ENCODE results near the gene ITIH1.

ITIH1 gene

DNA sequence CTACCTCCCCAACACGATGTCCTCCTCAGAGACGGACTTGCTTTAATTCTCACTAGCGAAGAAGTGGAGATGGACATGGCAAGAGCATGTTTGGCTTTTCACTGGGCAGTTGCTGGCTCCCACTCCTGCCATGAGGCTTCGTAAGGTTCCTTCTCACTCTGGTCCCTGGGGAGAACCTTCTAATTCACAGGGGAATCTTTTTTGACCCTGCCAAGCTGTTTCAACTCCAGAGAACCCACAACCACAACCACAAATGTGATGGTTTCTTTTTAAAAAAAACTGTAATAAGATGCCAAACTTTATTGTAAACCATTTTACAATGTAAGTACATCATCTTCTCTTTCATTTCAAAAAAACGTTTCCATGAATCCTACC, 59.1 kb downstream of the ITIH1 start:
- no peak for DNase-seq (ENCODE audit: low read depth in 2 of 3, low spot score in 2 of 3)

DNA sequence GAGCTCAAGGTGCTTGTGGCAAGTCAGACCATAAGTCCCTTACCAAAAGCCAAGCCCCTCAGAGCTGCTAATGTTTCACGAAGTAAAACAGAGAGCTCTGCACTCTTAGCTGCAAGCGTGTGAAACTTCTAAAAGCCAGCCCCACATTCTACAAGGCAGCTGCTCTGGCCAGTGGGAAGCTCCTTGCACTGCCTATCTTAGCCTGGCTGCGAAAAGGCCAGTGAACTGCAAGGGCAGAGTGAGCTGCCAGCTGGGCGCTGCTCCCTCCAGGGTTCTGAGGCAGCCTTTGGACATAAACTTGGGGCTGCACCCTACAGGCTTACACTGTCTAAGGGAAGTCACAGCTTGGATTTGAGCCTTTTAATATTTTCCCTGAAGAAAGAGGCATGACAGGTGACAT, 59.6 kb downstream of the ITIH1 start:
- DNase-seq (ENCODE audit: low read depth in 2 of 3, low spot score in 2 of 3) = no peak

DNA sequence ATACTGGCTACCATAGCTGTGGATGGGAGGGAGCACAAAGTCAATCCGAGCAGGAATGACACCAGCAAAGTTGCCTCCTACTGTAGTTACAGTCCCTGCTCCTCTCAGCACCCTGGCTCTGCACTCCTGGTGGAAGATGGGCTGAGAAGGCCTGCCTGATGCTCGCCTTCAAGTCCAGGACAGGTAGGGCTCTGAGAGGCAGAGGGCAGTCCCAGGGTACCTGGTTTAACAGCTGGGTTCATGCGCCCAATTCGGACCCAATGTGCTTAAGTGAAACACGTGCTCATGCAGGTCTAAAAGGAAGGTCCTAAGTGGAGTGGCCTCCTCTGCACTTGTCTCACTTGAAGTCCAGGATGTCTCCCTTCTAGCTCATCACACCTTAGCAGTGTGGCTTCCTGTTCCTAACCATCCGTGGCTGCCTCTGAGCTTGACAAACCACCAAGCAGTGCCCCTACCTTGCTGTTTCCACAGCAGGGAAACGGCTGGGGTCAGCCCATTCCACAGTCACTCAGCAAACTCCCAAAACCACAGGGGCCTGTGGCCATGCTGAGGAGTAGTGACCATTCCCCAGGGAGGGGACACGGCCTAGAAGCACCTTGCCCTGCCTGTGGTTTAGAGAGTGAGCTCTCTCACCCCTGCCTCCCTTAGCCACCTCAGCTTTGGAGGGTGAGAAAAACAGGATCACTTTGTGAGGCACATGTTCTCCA, 61.3 kb downstream of the ITIH1 start:
- DNase-seq (ENCODE audit: low read depth in 2 of 3, low spot score in 2 of 3) = no peak

DNA sequence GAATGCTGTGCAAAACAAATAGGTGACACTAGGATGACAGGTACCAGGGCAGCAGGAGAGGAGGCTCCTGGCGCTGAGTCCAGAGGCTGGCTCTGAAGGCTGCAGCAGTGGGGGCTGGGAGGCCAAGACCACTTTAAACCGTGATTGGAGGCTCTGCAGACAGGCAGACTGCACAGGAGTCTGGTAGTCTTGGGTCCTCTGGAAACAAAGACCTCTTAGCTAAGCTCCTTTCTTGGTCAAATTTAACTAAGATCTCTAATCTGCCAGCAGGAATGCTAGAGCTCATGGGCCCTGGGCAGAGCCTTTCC, 61.8 kb downstream of the ITIH1 start:
- no peak for DNase-seq (ENCODE audit: low read depth in 2 of 3, low spot score in 2 of 3)

DNA sequence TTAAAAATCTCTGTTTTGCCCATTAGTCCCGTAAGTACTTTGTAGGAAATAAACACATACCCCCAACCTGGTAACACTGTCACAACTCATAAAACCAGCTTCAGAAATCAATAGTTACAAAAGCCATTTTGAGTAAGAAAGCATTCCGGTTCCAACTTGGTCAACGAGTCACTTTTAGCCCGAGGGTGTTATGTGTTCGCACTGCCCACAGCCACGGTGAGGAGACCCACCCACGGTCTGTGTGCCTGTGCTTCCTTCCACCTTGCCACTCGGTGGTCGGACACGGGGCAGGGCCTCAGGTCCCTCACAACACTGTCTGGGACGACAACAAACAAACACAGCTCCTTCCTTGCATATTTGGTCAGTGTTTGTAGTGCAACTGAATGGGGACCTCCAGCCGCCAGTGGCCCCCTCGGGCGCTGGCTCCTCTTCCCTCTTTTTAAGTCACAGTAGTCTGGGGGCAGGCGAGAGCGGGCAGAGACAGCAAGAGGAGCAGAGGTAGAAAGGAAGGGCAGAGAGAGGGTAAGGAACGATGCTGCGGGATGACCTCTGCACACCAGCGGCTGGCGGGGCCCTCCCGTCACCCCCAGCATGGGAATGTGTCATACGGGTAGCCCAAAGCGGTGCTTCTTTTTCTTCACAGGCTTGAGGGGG, 62.6 kb downstream of the ITIH1 start:
- DNase-seq (ENCODE audit: low read depth in 2 of 3, low spot score in 2 of 3) = no peak

DNA sequence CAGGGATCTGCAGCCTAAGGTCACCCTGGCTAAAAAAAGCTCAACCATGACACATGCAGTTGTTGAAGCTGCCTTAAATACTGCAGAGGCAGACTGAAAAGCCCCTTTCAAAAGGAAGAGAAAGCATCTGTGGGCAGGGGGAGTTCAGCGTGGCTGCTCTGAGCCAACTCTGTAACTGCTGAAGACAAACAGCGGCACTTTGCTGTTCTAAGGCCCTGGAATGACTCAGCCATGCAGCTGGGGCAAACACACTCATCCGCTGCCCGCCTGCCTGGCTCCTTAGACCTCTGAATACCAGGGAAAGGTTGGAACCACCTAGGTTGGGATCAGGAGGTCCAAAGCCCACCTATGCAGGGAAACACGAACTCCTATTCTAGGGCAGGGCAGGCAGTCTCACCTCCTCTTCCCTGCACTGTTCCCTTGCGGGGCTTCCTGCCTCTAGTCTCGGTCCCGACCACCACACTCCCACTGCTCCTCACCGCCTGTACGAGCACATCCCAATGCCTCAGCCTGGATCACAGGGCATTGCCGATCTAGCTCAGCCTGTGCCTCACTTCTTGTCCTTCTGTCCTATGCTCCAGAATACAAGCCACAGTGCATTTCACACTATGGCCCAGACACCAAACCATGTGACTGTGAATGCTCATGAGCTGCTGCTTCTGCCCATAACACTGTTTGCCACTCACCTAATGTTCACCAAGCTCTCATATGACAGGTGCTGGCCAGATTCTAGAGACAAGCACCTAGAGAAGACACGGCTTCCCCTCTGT, 64.0 kb downstream of the ITIH1 start:
- DNase-seq (ENCODE audit: low read depth in 2 of 3, low spot score in 2 of 3) = no peak

All from activated CD8-positive, alpha-beta memory T cell treated with anti-CD3 and anti-CD28 coated beads for 48 hours (primary cell).